Measurements from ENCODE around the gene ERGIC1.
"Not testable (repeated sequence)": the region's sequence is repeated elsewhere in the genome, so short reads cannot be mapped to it uniquely, and the experiment has no call there.

The ERGIC1 gene

GRCh38 chr5:172885597-172886340, 51.7 kb downstream of the ERGIC1 start:
- no peak overlapping the region for H3K4me3 Mint-ChIP-seq

GRCh38 chr5:172886476-172886875, 52.4 kb downstream of the ERGIC1 start:
- ATAC-seq (replicated peaks) (no peak), DNase-seq (no peak)
- Mint-ChIP-seq H3K9me3 (no peaks in the 10 kb centered on the region), H3K36me3 (ENCODE audit: insufficient read depth) (peaks cover 16% of the 10 kb centered on the region), H3K4me1 (ENCODE audit: low read depth in 2 of 2) (peaks cover 17 to 19% of the 10 kb centered on the region in 2 donors), H3K4me3 (no peak overlapping the region), H3K27ac (peak overlapping the region in 1 of 2 donors; percentile 62), H3K27me3 (no peaks in the 10 kb centered on the region)

More at GRCh38 chr5:172885597-172886340, 51.7 kb downstream of the ERGIC1 start:
- Mint-ChIP-seq H3K36me3 (ENCODE audit: insufficient read depth) (peaks cover 16% of the 10 kb centered on the region), H3K27me3 (no peaks in the 10 kb centered on the region), H3K27ac (peak overlapping the region in 1 of 2 donors; percentile 62), H3K4me1 (ENCODE audit: low read depth in 2 of 2) (peaks cover 17 to 20% of the 10 kb centered on the region in 2 donors), H3K9me3 (no peaks in the 10 kb centered on the region)
- DNase-seq: no peak
- no peak for ATAC-seq (replicated peaks)

GRCh38 chr5:172886974-172887501, 53.0 kb downstream of the ERGIC1 start:
- peak; percentile 16 for ATAC-seq (replicated peaks)
- Mint-ChIP-seq H3K4me1 (ENCODE audit: low read depth in 2 of 2) (peaks cover 12 to 13% of the 10 kb centered on the region in 2 donors), H3K27ac (peak overlapping the region in 1 of 2 donors; percentile 66), H3K27me3 (no peaks in the 10 kb centered on the region), H3K4me3 (no peak overlapping the region), H3K36me3 (ENCODE audit: insufficient read depth) (peaks cover 16% of the 10 kb centered on the region), H3K9me3 (no peaks in the 10 kb centered on the region)
- DNase-seq: no peak

GRCh38 chr5:172887692-172888091, 53.6 kb downstream of the ERGIC1 start:
- peaks cover 9 to 12% of the 10 kb centered on the region in 2 donors for H3K4me1 Mint-ChIP-seq (ENCODE audit: low read depth in 2 of 2)
- H3K36me3 Mint-ChIP-seq (ENCODE audit: insufficient read depth): peaks cover 16% of the 10 kb centered on the region
- ATAC-seq (replicated peaks) (no peak), DNase-seq (no peak)
- no peaks in the 10 kb centered on the region for H3K9me3 Mint-ChIP-seq
- peak overlapping the region; percentile 66 to 71 for H3K27ac Mint-ChIP-seq
- no peaks in the 10 kb centered on the region for H3K27me3 Mint-ChIP-seq
- H3K4me3 Mint-ChIP-seq: no peak overlapping the region

- DNase-seq (no peak), ATAC-seq (replicated peaks) (no peak)
- no peaks in the 10 kb centered on the region for H3K9me3 Mint-ChIP-seq
- H3K4me3 Mint-ChIP-seq: no peak overlapping the region
- H3K4me1 Mint-ChIP-seq (ENCODE audit: low read depth in 2 of 2): peaks cover 2 to 6% of the 10 kb centered on the region in 2 donors
- peaks cover 17% of the 10 kb centered on the region for H3K36me3 Mint-ChIP-seq (ENCODE audit: insufficient read depth)
- H3K27ac Mint-ChIP-seq: no peak overlapping the region
- H3K27me3 Mint-ChIP-seq: no peaks in the 10 kb centered on the region
These were observed 56.6 kb downstream of the ERGIC1 start for GRCh38 chr5:172890659-172891058.

- H3K4me1 Mint-ChIP-seq (ENCODE audit: low read depth in 2 of 2): peaks cover 3 to 4% of the 10 kb centered on the region in 2 donors
- ATAC-seq (replicated peaks): no peak
- DNase-seq: no peak
- peak overlapping the region; percentile 66 to 82 for H3K27ac Mint-ChIP-seq
- H3K9me3 Mint-ChIP-seq: no peaks in the 10 kb centered on the region
- no peaks in the 10 kb centered on the region for H3K27me3 Mint-ChIP-seq
- H3K36me3 Mint-ChIP-seq (ENCODE audit: insufficient read depth): peaks cover 17% of the 10 kb centered on the region
- no peak overlapping the region for H3K4me3 Mint-ChIP-seq
These were observed 57.8 kb downstream of the ERGIC1 start for GRCh38 chr5:172891716-172892421.

- DNase-seq (no peak), ATAC-seq (replicated peaks) (no peak)
- Mint-ChIP-seq H3K36me3 (ENCODE audit: insufficient read depth) (peaks cover 17% of the 10 kb centered on the region), H3K27ac (no peak overlapping the region), H3K27me3 (no peaks in the 10 kb centered on the region), H3K4me1 (ENCODE audit: low read depth in 2 of 2) (peaks cover 10 to 12% of the 10 kb centered on the region in 2 donors), H3K9me3 (no peaks in the 10 kb centered on the region), H3K4me3 (no peak overlapping the region)
These were observed 58.7 kb downstream of the ERGIC1 start for GRCh38 chr5:172892713-172893112.

- DNase-seq: no peak
- Mint-ChIP-seq H3K4me1 (ENCODE audit: low read depth in 2 of 2) (peaks cover 10 to 19% of the 10 kb centered on the region in 2 donors), H3K9me3 (no peaks in the 10 kb centered on the region), H3K36me3 (ENCODE audit: insufficient read depth) (peaks cover 12% of the 10 kb centered on the region), H3K27ac (peak overlapping the region; percentile 2 to 95), H3K27me3 (no peaks in the 10 kb centered on the region), H3K4me3 (no peak overlapping the region)
- ATAC-seq (replicated peaks): no peak
These were observed 60.8 kb downstream of the ERGIC1 start for GRCh38 chr5:172894767-172895388.

GRCh38 chr5:172895549-172895948, 61.5 kb downstream of the ERGIC1 start:
- no peaks in the 10 kb centered on the region for H3K9me3 Mint-ChIP-seq

GRCh38 chr5:172896465-172896864, 62.4 kb downstream of the ERGIC1 start:
- Mint-ChIP-seq H3K27ac (peak overlapping the region; percentile 77 to 95), H3K4me3 (peak overlapping the region in 1 of 2 donors; percentile 71)

More at GRCh38 chr5:172895549-172895948, 61.5 kb downstream of the ERGIC1 start:
- Mint-ChIP-seq H3K4me3 (no peak overlapping the region), H3K36me3 (ENCODE audit: insufficient read depth) (peaks cover 14% of the 10 kb centered on the region), H3K27me3 (no peaks in the 10 kb centered on the region), H3K4me1 (ENCODE audit: low read depth in 2 of 2) (peaks cover 10 to 20% of the 10 kb centered on the region in 2 donors), H3K27ac (peak overlapping the region; percentile 77 to 95)
- no peak for ATAC-seq (replicated peaks)
- DNase-seq: no peak

GRCh38 chr5:172897067-172897466, 63.0 kb downstream of the ERGIC1 start:
- Mint-ChIP-seq H3K36me3 (ENCODE audit: insufficient read depth) (peaks cover 11% of the 10 kb centered on the region), H3K27ac (peak overlapping the region; percentile 77 to 95), H3K4me1 (ENCODE audit: low read depth in 2 of 2) (peaks cover 10 to 20% of the 10 kb centered on the region in 2 donors), H3K4me3 (peak overlapping the region; percentile 63 to 71)
- not testable (repeated sequence) for ATAC-seq (replicated peaks); H3K9me3 Mint-ChIP-seq; DNase-seq; H3K27me3 Mint-ChIP-seq

More at GRCh38 chr5:172896465-172896864, 62.4 kb downstream of the ERGIC1 start:
- ATAC-seq (replicated peaks) (no peak), DNase-seq (no peak)
- Mint-ChIP-seq H3K27me3 (no peaks in the 10 kb centered on the region), H3K36me3 (ENCODE audit: insufficient read depth) (peaks cover 11% of the 10 kb centered on the region), H3K4me1 (ENCODE audit: low read depth in 2 of 2) (peaks cover 10 to 20% of the 10 kb centered on the region in 2 donors), H3K9me3 (no peaks in the 10 kb centered on the region)

- ATAC-seq (replicated peaks): peak; percentile 73
- Mint-ChIP-seq H3K4me3 (peak overlapping the region; percentile 63 to 71), H3K27me3 (no peaks in the 10 kb centered on the region), H3K27ac (peak overlapping the region; percentile 77 to 95), H3K9me3 (no peaks in the 10 kb centered on the region), H3K36me3 (ENCODE audit: insufficient read depth) (peaks cover 11% of the 10 kb centered on the region), H3K4me1 (ENCODE audit: low read depth in 2 of 2) (peaks cover 10 to 20% of the 10 kb centered on the region in 2 donors)
- DNase-seq: no peak
These were observed 63.6 kb downstream of the ERGIC1 start for GRCh38 chr5:172897481-172898217.
